OCI-LY1 (cell line): ENCODE data around the gene JAKMIP1.

ENCODE experiments used
- H2AFZ ChIP-seq: fragments of 200-600 bp; sonication (generic), shearing (Covaris generic); 2 replicates; pipeline ENCODE4 v1.6.0; 2014; ENCODE audit warnings: antibody characterized with exemption, mild to moderate bottlenecking, low read length
- H3F3A ChIP-seq: fragments of 200-600 bp; sonication (generic), shearing (Covaris generic); 2 replicates; pipeline ENCODE4 v1.6.0; 2014; ENCODE audit warnings: mild to moderate bottlenecking, antibody characterized with exemption, low read length, moderate library complexity; ENCODE audit not compliant: insufficient read depth
- H3K27ac ChIP-seq: fragments of 200-600 bp; sonication (generic); 2 replicates; pipeline ENCODE4 v1.5.1; 2014; ENCODE audit warnings: low read length, mixed run types, mild to moderate bottlenecking, low read depth; ENCODE audit not compliant: poor library complexity, severe bottlenecking
- H3K27me3 ChIP-seq: fragments of 200-600 bp; sonication (generic); 2 replicates; pipeline ENCODE4 v1.6.0; 2014; ENCODE audit warnings: antibody characterized with exemption, mild to moderate bottlenecking, low read length, moderate library complexity; ENCODE audit not compliant: insufficient read depth
- H3K36me3 ChIP-seq: fragments of 200-600 bp; sonication (generic); 2 replicates; pipeline ENCODE4 v1.6.1; 2014; ENCODE audit warnings: mild to moderate bottlenecking, antibody characterized with exemption, low read length, moderate library complexity, mixed read lengths; ENCODE audit not compliant: insufficient read depth
- H3K4me1 ChIP-seq: fragments of 200-600 bp; sonication (generic); 2 replicates; pipeline ENCODE4 v1.5.1; 2014; ENCODE audit warnings: mild to moderate bottlenecking, low read length, moderate library complexity; ENCODE audit not compliant: insufficient read depth, severe bottlenecking
- H3K4me2 ChIP-seq: fragments of 200-600 bp; sonication (generic), shearing (Covaris generic); 2 replicates; pipeline ENCODE4 v1.6.1; 2014; ENCODE audit warnings: low read length
- H3K4me3 ChIP-seq: fragments of 200-600 bp; sonication (generic); 2 replicates; pipeline ENCODE4 v1.5.1; 2014; ENCODE audit warnings: low read length, low read depth, mild to moderate bottlenecking, mixed read lengths; ENCODE audit not compliant: poor library complexity, severe bottlenecking
- H3K79me2 ChIP-seq: fragments of 200-600 bp; shearing (Covaris generic); 2 replicates; pipeline ENCODE4 v1.6.1; 2016; ENCODE audit warnings: mixed run types, low read length, mixed read lengths; ENCODE audit not compliant: insufficient read depth
- H3K9ac ChIP-seq: fragments of 200-600 bp; sonication (generic), shearing (Covaris generic); 2 replicates; pipeline ENCODE4 v1.6.1; 2014; ENCODE audit warnings: mild to moderate bottlenecking, low read length, mixed read lengths
- H3K9me2 ChIP-seq: fragments of 200-600 bp; sonication (generic), shearing (Covaris generic); 2 replicates; pipeline ENCODE4 v1.6.1; 2014; ENCODE audit warnings: low read depth, mild to moderate bottlenecking, low read length, mixed read lengths
- H3K9me3 ChIP-seq: fragments of 200-600 bp; shearing (Covaris generic); 2 replicates; pipeline ENCODE4 v1.6.1; 2014; ENCODE audit warnings: low read length, mixed read lengths
- H4K20me1 ChIP-seq: fragments of 200-600 bp; sonication (generic), shearing (Covaris generic); 2 replicates; pipeline ENCODE4 v1.6.0; 2016; ENCODE audit warnings: mild to moderate bottlenecking, low read length; ENCODE audit not compliant: insufficient read depth
- EZH2 ChIP-seq: fragments of 200-600 bp; sonication (generic), shearing (Covaris generic); IDR thresholded peaks from 2 replicates; pipeline ENCODE4 v1.8.0; 2017; ENCODE audit warnings: borderline replicate concordance, mixed run types, mild to moderate bottlenecking, antibody characterized with exemption, low read length, moderate library complexity, mixed read lengths
- TF ChIP-seq, protein P1 (sequence below): fragments of 200-600 bp; sonication (generic), shearing (Covaris generic); IDR thresholded peaks from 2 replicates; pipeline ENCODE4 v1.5.1; 2017; ENCODE audit warnings: mild to moderate bottlenecking, antibody characterized with exemption, low read length, moderate library complexity, mixed read lengths

JAKMIP1 gene

DNA sequence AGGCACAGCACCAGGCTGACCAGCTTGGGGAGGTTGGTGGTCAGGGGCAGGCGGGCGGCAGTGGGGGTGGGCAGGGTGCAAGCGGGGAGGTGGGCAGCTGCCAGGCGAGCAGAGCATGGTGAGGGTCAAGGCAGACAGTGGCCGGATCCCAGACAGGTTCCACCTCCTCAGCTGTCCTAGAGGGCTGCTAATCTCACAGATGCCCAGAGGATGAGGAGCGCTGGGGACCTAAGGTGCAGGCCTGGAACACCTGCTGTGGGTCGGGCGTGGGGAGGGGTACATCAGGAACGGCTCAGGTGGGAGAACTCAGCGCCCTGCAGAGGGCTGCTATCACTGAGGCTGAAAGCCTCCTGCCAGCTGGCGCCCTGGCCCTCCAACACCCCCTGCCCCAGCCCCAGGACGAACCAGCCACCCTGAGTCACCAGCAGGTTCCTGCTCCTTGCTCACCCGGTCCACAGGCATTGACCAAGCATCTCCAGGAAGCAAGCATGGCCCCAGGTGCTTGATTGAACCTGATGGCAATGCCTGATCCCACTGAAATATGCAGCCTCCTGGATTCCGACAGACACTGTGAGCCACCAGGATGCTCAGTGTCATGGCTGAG is 153.7 kb downstream of the JAKMIP1 start:
- no peaks in the 10 kb centered on the region for H3K9me3 ChIP-seq
- no peaks in the 10 kb centered on the region for H4K20me1 ChIP-seq
- no peak overlapping the region for H3K9ac ChIP-seq
- no peak overlapping the region for H3K4me2 ChIP-seq
- H3F3A ChIP-seq: no peaks in the 10 kb centered on the region
- no peaks in the 10 kb centered on the region for H3K9me2 ChIP-seq
- no peak for TF ChIP-seq EZH2
- TF ChIP-seq, protein P1, sequence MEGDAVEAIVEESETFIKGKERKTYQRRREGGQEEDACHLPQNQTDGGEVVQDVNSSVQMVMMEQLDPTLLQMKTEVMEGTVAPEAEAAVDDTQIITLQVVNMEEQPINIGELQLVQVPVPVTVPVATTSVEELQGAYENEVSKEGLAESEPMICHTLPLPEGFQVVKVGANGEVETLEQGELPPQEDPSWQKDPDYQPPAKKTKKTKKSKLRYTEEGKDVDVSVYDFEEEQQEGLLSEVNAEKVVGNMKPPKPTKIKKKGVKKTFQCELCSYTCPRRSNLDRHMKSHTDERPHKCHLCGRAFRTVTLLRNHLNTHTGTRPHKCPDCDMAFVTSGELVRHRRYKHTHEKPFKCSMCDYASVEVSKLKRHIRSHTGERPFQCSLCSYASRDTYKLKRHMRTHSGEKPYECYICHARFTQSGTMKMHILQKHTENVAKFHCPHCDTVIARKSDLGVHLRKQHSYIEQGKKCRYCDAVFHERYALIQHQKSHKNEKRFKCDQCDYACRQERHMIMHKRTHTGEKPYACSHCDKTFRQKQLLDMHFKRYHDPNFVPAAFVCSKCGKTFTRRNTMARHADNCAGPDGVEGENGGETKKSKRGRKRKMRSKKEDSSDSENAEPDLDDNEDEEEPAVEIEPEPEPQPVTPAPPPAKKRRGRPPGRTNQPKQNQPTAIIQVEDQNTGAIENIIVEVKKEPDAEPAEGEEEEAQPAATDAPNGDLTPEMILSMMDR: no peak
- H3K4me3 ChIP-seq: no peak overlapping the region
- no peaks in the 10 kb centered on the region for H3K79me2 ChIP-seq
- H3K36me3 ChIP-seq: no peaks in the 10 kb centered on the region
- H3K27ac ChIP-seq: no peak overlapping the region
- no peaks in the 10 kb centered on the region for H3K27me3 ChIP-seq
- H3K4me1 ChIP-seq: no peaks in the 10 kb centered on the region
- H2AFZ ChIP-seq: no peak overlapping the region

DNA sequence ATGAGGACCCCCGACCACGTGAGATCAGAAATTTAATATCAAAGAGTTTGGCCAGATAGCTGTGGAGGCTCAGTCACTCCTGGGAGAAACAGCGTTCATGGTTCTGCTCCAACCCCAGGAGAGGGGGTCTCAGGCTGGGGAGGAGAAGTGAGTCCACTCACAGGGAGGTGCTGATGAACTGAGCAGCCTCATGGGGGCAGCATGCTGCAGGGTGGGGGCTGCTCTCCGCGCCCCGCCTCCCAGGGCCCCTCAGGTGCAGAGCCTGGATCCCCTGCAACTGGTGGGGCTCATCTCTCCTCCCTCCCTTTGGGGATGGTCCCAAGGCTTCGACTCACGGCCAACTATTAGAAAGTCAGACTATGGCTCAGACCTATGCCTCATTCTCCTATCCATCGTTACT is 155.5 kb downstream of the JAKMIP1 start:
- Histone ChIP-seq H3K9ac (no peak overlapping the region), H3K27me3 (no peaks in the 10 kb centered on the region), H3F3A (no peaks in the 10 kb centered on the region), H3K9me2 (no peaks in the 10 kb centered on the region), H3K9me3 (no peaks in the 10 kb centered on the region), H4K20me1 (no peaks in the 10 kb centered on the region), H3K4me2 (no peak overlapping the region), H2AFZ (no peak overlapping the region), H3K79me2 (no peaks in the 10 kb centered on the region), H3K4me3 (no peak overlapping the region), H3K36me3 (no peaks in the 10 kb centered on the region), H3K4me1 (no peaks in the 10 kb centered on the region), H3K27ac (no peak overlapping the region)
- TF ChIP-seq EZH2: no peak
- TF ChIP-seq, protein P1: 0 out of 2 replicates have a peak, but pooled peaks have one; percentile 7

DNA sequence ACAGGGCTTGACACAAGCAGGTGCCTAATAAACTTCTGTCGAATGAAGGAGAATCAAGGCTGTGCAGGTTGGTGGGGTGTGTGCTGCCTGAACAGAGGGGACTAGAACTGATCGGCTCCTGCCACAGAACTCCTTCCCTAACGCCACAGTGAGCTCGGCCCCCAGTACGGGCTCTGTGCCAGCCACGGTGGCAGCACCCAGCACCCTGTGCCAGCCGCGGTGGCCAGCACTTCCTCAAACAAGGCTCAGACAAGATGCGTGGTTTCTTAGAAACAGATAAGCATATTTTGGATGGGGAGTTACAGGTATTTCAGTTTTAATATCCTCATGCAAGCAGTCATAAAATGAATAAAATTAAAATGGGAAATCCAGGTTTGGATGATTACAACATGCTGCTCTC is 156.1 kb downstream of the JAKMIP1 start:
- Histone ChIP-seq H3K27me3 (no peaks in the 10 kb centered on the region), H3K9me3 (no peaks in the 10 kb centered on the region), H3K27ac (no peak overlapping the region), H3K9ac (no peak overlapping the region), H3K79me2 (no peaks in the 10 kb centered on the region), H3K36me3 (no peaks in the 10 kb centered on the region), H4K20me1 (no peaks in the 10 kb centered on the region), H3K4me3 (no peak overlapping the region), H3F3A (no peaks in the 10 kb centered on the region), H3K9me2 (no peaks in the 10 kb centered on the region), H3K4me2 (no peak overlapping the region), H2AFZ (no peak overlapping the region), H3K4me1 (no peaks in the 10 kb centered on the region)
- no peak for TF ChIP-seq EZH2
- TF ChIP-seq, protein P1: no peak
